NCI-H774 (cell line): Measurements from ENCODE around the gene COL4A1.
A peak's percentile ranks its signal among the peaks of the same experiment; 100 is the strongest.
"Not testable (repeated sequence)": the region's sequence is repeated elsewhere in the genome, so short reads cannot be mapped to it uniquely, and the experiment has no call there.

ENCODE experiments used
- DNase-seq: peaks from one replicate; lab custom pipeline; 2025; lab: John Stamatoyannopoulos, UW

Gene COL4A1

GRCh38 chr13:110131424-110131823 lies 175.5 kb downstream of the COL4A1 start:
- no peak for DNase-seq

- DNase-seq, result no peak
Measured at GRCh38 chr13:110130431-110130830, 176.5 kb downstream of the COL4A1 start.

- no peak for DNase-seq
Measured at GRCh38 chr13:110129539-110130186, 177.3 kb downstream of the COL4A1 start.

GRCh38 chr13:110129076-110129475 lies 177.9 kb downstream of the COL4A1 start:
- DNase-seq, result no peak

GRCh38 chr13:110128546-110128945 lies 178.4 kb downstream of the COL4A1 start:
- DNase-seq, result no peak

- DNase-seq, result no peak
Measured at GRCh38 chr13:110127986-110128511, 178.9 kb downstream of the COL4A1 start.

- peak; percentile 33 for DNase-seq
Measured at GRCh38 chr13:110126391-110126961, 180.5 kb downstream of the COL4A1 start.

GRCh38 chr13:110125613-110126272 lies 181.2 kb downstream of the COL4A1 start:
- no peak for DNase-seq

- DNase-seq, result no peak
Measured at GRCh38 chr13:110125157-110125556, 181.8 kb downstream of the COL4A1 start.

- DNase-seq, result no peak
Measured at GRCh38 chr13:110124201-110124940, 182.6 kb downstream of the COL4A1 start.

GRCh38 chr13:110123041-110123809 lies 183.7 kb downstream of the COL4A1 start:
- DNase-seq, result peak; percentile 50

GRCh38 chr13:110121422-110122083 lies 185.4 kb downstream of the COL4A1 start:
- DNase-seq, result no peak

GRCh38 chr13:110119935-110120905 lies 186.7 kb downstream of the COL4A1 start:
- DNase-seq, result no peak

GRCh38 chr13:110118106-110118505 lies 188.9 kb downstream of the COL4A1 start:
- no peak for DNase-seq

- no peak for DNase-seq
Measured at GRCh38 chr13:110116072-110116487, 190.9 kb downstream of the COL4A1 start.

GRCh38 chr13:110115591-110115990 lies 191.4 kb downstream of the COL4A1 start:
- DNase-seq, result no peak

GRCh38 chr13:110114316-110114715 lies 192.6 kb downstream of the COL4A1 start:
- no peak for DNase-seq

GRCh38 chr13:110113284-110113764 lies 193.6 kb downstream of the COL4A1 start:
- DNase-seq, result no peak

- not testable (repeated sequence) for DNase-seq
Measured at GRCh38 chr13:110112379-110112778, 194.6 kb downstream of the COL4A1 start.

GRCh38 chr13:110110783-110111182 lies 196.2 kb downstream of the COL4A1 start:
- DNase-seq, result no peak
